ENCODE data around the gene SIGLEC10.

The SIGLEC10 gene

DNA sequence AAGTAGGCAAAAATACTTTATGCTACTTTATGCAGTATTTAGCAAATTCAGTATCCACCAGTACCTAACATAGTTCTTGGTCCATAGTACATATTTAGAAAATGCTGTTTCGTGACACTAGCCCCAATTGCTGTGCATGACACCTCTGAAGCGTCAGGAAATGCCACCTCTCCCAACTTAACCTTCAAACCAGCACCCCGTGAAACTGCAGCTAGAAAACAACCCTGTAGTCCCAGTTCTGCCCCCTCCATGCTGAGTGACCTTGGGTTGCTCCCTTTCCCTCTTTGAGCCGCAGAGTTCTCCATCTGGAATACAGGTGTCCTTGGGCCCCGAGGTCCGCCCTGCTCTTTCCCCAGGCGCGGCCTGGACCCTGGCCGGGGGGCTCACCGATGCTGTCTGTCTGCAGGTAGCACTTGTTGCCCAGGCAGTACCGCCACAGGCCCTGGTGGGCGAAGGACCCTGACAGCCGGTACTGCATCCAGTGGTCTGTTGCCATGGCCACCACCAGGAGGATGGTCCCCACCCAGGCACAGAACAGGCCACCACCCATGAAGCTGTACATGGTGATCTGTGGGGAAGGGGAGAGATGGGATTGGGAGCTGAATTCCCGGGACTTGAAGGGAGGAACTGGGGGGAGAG is 30.4 kb downstream of the SIGLEC10 start:
- Histone ChIP-seq H2AFZ (ENCODE audit: insufficient read depth, low read length, poor library complexity) (no peak overlapping the region), H3K4me1 (ENCODE audit: control insufficient read depth in 1 of 2, insufficient read depth in 2 of 2, low read length in 2 of 2) (no peaks in the 10 kb centered on the region), H4K91ac (ENCODE audit: low read depth, low read length) (no peak overlapping the region), H3K79me2 (ENCODE audit: control insufficient read depth, insufficient read depth, low read length, poor library complexity) (no peaks in the 10 kb centered on the region), H3K9ac (ENCODE audit: low read length) (no peak overlapping the region), H3K79me1 (ENCODE audit: low read length) (no peaks in the 10 kb centered on the region), H4K12ac (ENCODE audit: low read depth, low read length) (no peak overlapping the region), H3K36me3 (ENCODE audit: control insufficient read depth in 1 of 2, insufficient read depth in 2 of 2, low read length in 2 of 2) (no peaks in the 10 kb centered on the region), H3K4ac (ENCODE audit: low read depth, low read length) (no peak overlapping the region), H3K9me3 (ENCODE audit: insufficient read depth, low read depth, low read length) (peaks cover 4% of the 10 kb centered on the region), H3K27ac (ENCODE audit: low read depth, low read length) (no peak overlapping the region), H2BK12ac (ENCODE audit: low read length) (no peak overlapping the region), H3K14ac (ENCODE audit: low read length) (no peak overlapping the region), H4K8ac (ENCODE audit: low read depth, low read length) (no peak overlapping the region), H3K27me3 (ENCODE audit: insufficient read depth, low read length) (no peaks in the 10 kb centered on the region), H3K18ac (ENCODE audit: low read length) (no peak overlapping the region), H2BK120ac (ENCODE audit: insufficient read depth, low read length, poor library complexity) (no peak overlapping the region), H2AK5ac (ENCODE audit: low read length) (no peak overlapping the region), H2BK5ac (ENCODE audit: low read depth, low read length, poor library complexity) (no peak overlapping the region), H3K23ac (ENCODE audit: low read length) (no peak overlapping the region), H3K4me3 (ENCODE audit: low read depth, low read length) (no peak overlapping the region), H3K4me2 (ENCODE audit: low read length) (no peak overlapping the region)
- no CpG with 5 or more reads among the region's 14 CpGs for WGBS (ENCODE audit: extremely low coverage, insufficient coverage, insufficient read length)
- no peak for DNase-seq

DNA sequence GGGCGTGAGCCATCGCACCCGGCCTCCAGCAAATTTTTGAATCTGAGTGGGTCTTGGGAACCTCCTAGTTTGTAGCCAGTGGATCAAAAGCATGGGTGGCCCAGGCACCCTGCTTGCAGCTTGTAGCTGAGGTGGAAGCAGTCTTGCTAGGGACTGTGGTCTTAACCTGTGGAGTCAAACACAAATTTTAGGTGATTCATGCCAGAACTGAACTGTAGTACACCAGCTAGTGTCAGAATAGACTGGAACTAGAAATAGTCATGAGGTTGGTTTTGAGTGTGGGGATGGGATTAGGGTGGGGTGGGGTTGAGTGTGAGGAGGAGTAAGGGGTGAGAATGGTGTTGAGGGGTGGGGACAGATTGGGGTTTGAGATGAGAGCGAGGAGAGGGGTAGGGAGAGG is 35.4 kb downstream of the SIGLEC10 start:
- 100% methylated on average over 1 of the region's 4 CpGs for WGBS (ENCODE audit: extremely low coverage, insufficient coverage, insufficient read length)
- H3K79me1 ChIP-seq (ENCODE audit: low read length): no peaks in the 10 kb centered on the region

DNA sequence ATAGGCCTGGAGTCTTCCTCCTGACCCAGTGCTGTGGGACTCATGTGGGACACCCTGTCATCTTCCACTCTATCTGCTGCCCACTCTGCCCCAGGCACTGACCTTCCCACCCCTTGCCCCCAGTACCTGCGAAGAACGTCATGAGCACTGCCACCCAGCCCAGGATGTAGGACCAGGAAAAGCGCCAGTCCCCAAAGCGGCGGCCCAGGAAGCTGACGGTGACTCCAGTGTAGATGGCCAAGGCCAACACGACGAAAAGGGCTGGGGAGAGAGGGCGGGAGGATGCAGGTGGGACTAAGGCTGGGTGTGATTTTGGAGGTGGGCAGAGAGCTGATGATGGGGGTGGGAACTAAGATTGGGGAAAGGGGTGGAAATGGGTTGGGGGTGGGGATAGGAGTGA is 37.1 kb downstream of the SIGLEC10 start:
- no peak overlapping the region for H3K9ac ChIP-seq (ENCODE audit: low read length)
- no peak for DNase-seq
- H3K4me2 ChIP-seq (ENCODE audit: low read length): no peak overlapping the region
- no peak overlapping the region for H4K91ac ChIP-seq (ENCODE audit: low read depth, low read length)
- H3K27ac ChIP-seq (ENCODE audit: low read depth, low read length): no peak overlapping the region
- H2BK12ac ChIP-seq (ENCODE audit: low read length): no peak overlapping the region
- H3K14ac ChIP-seq (ENCODE audit: low read length): no peak overlapping the region
- H4K12ac ChIP-seq (ENCODE audit: low read depth, low read length): no peak overlapping the region
- WGBS (ENCODE audit: extremely low coverage, insufficient coverage, insufficient read length): no CpG with 5 or more reads among the region's 9 CpGs
- no peaks in the 10 kb centered on the region for H3K79me2 ChIP-seq (ENCODE audit: control insufficient read depth, insufficient read depth, low read length, poor library complexity)
- H3K18ac ChIP-seq (ENCODE audit: low read length): no peak overlapping the region
- no peaks in the 10 kb centered on the region for H3K27me3 ChIP-seq (ENCODE audit: insufficient read depth, low read length)
- peaks cover 7% of the 10 kb centered on the region for H3K9me3 ChIP-seq (ENCODE audit: insufficient read depth, low read depth, low read length)
- no peak overlapping the region for H4K8ac ChIP-seq (ENCODE audit: low read depth, low read length)
- H3K4me1 ChIP-seq (ENCODE audit: control insufficient read depth in 1 of 2, insufficient read depth in 2 of 2, low read length in 2 of 2): no peaks in the 10 kb centered on the region
- no peak overlapping the region for H2AK5ac ChIP-seq (ENCODE audit: low read length)
- H3K79me1 ChIP-seq (ENCODE audit: low read length): no peaks in the 10 kb centered on the region
- H2BK120ac ChIP-seq (ENCODE audit: insufficient read depth, low read length, poor library complexity): no peak overlapping the region
- no peak overlapping the region for H2AFZ ChIP-seq (ENCODE audit: insufficient read depth, low read length, poor library complexity)
- no peak overlapping the region for H3K4ac ChIP-seq (ENCODE audit: low read depth, low read length)
- H2BK5ac ChIP-seq (ENCODE audit: low read depth, low read length, poor library complexity): no peak overlapping the region
- H3K4me3 ChIP-seq (ENCODE audit: low read depth, low read length): no peak overlapping the region
- no peak overlapping the region for H3K23ac ChIP-seq (ENCODE audit: low read length)
- H3K36me3 ChIP-seq (ENCODE audit: control insufficient read depth in 1 of 2, insufficient read depth in 2 of 2, low read length in 2 of 2): no peaks in the 10 kb centered on the region

More for the DNA sequence above, 35.4 kb downstream of the SIGLEC10 start:
- Histone ChIP-seq H3K79me2 (ENCODE audit: control insufficient read depth, insufficient read depth, low read length, poor library complexity) (no peaks in the 10 kb centered on the region), H3K23ac (ENCODE audit: low read length) (no peak overlapping the region), H4K91ac (ENCODE audit: low read depth, low read length) (no peak overlapping the region), H3K27ac (ENCODE audit: low read depth, low read length) (no peak overlapping the region), H3K36me3 (ENCODE audit: control insufficient read depth in 1 of 2, insufficient read depth in 2 of 2, low read length in 2 of 2) (no peaks in the 10 kb centered on the region), H2BK12ac (ENCODE audit: low read length) (no peak overlapping the region), H3K4me1 (ENCODE audit: control insufficient read depth in 1 of 2, insufficient read depth in 2 of 2, low read length in 2 of 2) (no peaks in the 10 kb centered on the region), H2BK120ac (ENCODE audit: insufficient read depth, low read length, poor library complexity) (no peak overlapping the region), H2AK5ac (ENCODE audit: low read length) (no peak overlapping the region), H3K4me2 (ENCODE audit: low read length) (no peak overlapping the region), H3K18ac (ENCODE audit: low read length) (no peak overlapping the region), H4K8ac (ENCODE audit: low read depth, low read length) (no peak overlapping the region), H3K14ac (ENCODE audit: low read length) (no peak overlapping the region), H3K27me3 (ENCODE audit: insufficient read depth, low read length) (no peaks in the 10 kb centered on the region), H4K12ac (ENCODE audit: low read depth, low read length) (no peak overlapping the region), H2BK5ac (ENCODE audit: low read depth, low read length, poor library complexity) (no peak overlapping the region), H3K4ac (ENCODE audit: low read depth, low read length) (no peak overlapping the region), H3K9ac (ENCODE audit: low read length) (no peak overlapping the region), H2AFZ (ENCODE audit: insufficient read depth, low read length, poor library complexity) (no peak overlapping the region), H3K4me3 (ENCODE audit: low read depth, low read length) (no peak overlapping the region), H3K9me3 (ENCODE audit: insufficient read depth, low read depth, low read length) (peaks cover 7% of the 10 kb centered on the region)
- no peak for DNase-seq

DNA sequence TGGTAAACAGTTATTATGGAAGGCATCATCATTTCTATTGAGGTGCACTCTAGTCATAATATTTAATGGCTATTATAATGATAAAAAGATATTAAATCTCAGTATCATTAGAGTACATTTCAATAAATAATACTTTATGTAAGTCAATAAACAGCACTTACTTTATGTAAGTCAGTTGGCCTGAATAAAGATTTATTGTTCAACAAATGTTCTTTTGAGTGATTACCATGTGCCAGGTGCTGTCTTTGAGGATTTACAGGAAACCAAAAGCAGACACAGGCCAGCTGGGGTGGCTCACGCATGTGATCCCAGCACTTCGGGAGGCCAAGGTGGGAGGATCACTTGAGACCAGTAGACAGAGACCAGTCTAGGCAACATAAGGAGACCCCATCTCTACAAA is 40.0 kb downstream of the SIGLEC10 start:
- H4K8ac ChIP-seq (ENCODE audit: low read depth, low read length): no peak overlapping the region
- H4K91ac ChIP-seq (ENCODE audit: low read depth, low read length): no peak overlapping the region
- no peak for DNase-seq
- H3K9me3 ChIP-seq (ENCODE audit: insufficient read depth, low read depth, low read length): peaks cover 5% of the 10 kb centered on the region
- H3K18ac ChIP-seq (ENCODE audit: low read length): no peak overlapping the region
- no peak overlapping the region for H2BK120ac ChIP-seq (ENCODE audit: insufficient read depth, low read length, poor library complexity)
- H3K79me1 ChIP-seq (ENCODE audit: low read length): no peaks in the 10 kb centered on the region
- H3K4me1 ChIP-seq (ENCODE audit: control insufficient read depth in 1 of 2, insufficient read depth in 2 of 2, low read length in 2 of 2): no peaks in the 10 kb centered on the region
- WGBS (ENCODE audit: extremely low coverage, insufficient coverage, insufficient read length): no CpG with 5 or more reads among the region's 2 CpGs
- no peak overlapping the region for H2AK5ac ChIP-seq (ENCODE audit: low read length)
- no peak overlapping the region for H2AFZ ChIP-seq (ENCODE audit: insufficient read depth, low read length, poor library complexity)
- no peak overlapping the region for H3K4me2 ChIP-seq (ENCODE audit: low read length)
- no peaks in the 10 kb centered on the region for H3K36me3 ChIP-seq (ENCODE audit: control insufficient read depth in 1 of 2, insufficient read depth in 2 of 2, low read length in 2 of 2)
- no peak overlapping the region for H3K4me3 ChIP-seq (ENCODE audit: low read depth, low read length)
- no peak overlapping the region for H3K14ac ChIP-seq (ENCODE audit: low read length)
- H4K12ac ChIP-seq (ENCODE audit: low read depth, low read length): no peak overlapping the region
- no peak overlapping the region for H3K23ac ChIP-seq (ENCODE audit: low read length)
- no peak overlapping the region for H3K9ac ChIP-seq (ENCODE audit: low read length)
- no peak overlapping the region for H2BK12ac ChIP-seq (ENCODE audit: low read length)
- no peaks in the 10 kb centered on the region for H3K79me2 ChIP-seq (ENCODE audit: control insufficient read depth, insufficient read depth, low read length, poor library complexity)
- H3K4ac ChIP-seq (ENCODE audit: low read depth, low read length): no peak overlapping the region
- H3K27ac ChIP-seq (ENCODE audit: low read depth, low read length): no peak overlapping the region
- no peak overlapping the region for H2BK5ac ChIP-seq (ENCODE audit: low read depth, low read length, poor library complexity)
- no peaks in the 10 kb centered on the region for H3K27me3 ChIP-seq (ENCODE audit: insufficient read depth, low read length)

Data from trophoblast cell (in vitro differentiated cells and primary cell).